BLaER1 treated with 17β-estradiol and CSF1 and Interleukin-3, amounts not matched to agents 10 nM and 100 nM (cell line): Measurements from ENCODE around the gene IRF9.

Source experiments
- H3K27ac ChIP-seq, 11 experiments: shearing (Covaris generic); formaldehyde crosslinking; 2 replicates each; pipeline ENCODE4 v1.8.1; 2022
- H3K27me3 ChIP-seq, 11 experiments: shearing (Covaris generic); formaldehyde crosslinking; 2 replicates each; pipeline ENCODE4 v1.8.1; 2022
- H3K36me3 ChIP-seq, 11 experiments: shearing (Covaris generic); formaldehyde crosslinking; 2 replicates each; pipeline ENCODE4 v1.8.1; 2022
- H3K4me1 ChIP-seq, 10 experiments: shearing (Covaris generic); formaldehyde crosslinking; 2 replicates each; pipeline ENCODE4 v1.8.1; 2022
- H3K4me2 ChIP-seq, 11 experiments: shearing (Covaris generic); formaldehyde crosslinking; 2 replicates each; pipeline ENCODE4 v1.8.1; 2022
- H3K4me3 ChIP-seq, 10 experiments: shearing (Covaris generic); formaldehyde crosslinking; 2 replicates each; pipeline ENCODE4 v1.8.1; 2022
- H3K9ac ChIP-seq, 11 experiments: shearing (Covaris generic); formaldehyde crosslinking; 2 replicates each; pipeline ENCODE4 v1.8.1; 2022
- H3K9me3 ChIP-seq, 11 experiments: shearing (Covaris generic); formaldehyde crosslinking; replicated peaks in 1 of 11; 2 replicates each; pipeline ENCODE4 v1.8.1; 2022
- H4K20me1 ChIP-seq, 11 experiments: shearing (Covaris generic); formaldehyde crosslinking; 2 replicates each; pipeline ENCODE4 v1.8.1; 2022
- Cebpa-rat ChIP-seq, 11 experiments: shearing (Covaris generic); IDR thresholded peaks; 2 replicates each; pipeline ENCODE4 v1.8.1; 2022

IRF9 gene

DNA sequence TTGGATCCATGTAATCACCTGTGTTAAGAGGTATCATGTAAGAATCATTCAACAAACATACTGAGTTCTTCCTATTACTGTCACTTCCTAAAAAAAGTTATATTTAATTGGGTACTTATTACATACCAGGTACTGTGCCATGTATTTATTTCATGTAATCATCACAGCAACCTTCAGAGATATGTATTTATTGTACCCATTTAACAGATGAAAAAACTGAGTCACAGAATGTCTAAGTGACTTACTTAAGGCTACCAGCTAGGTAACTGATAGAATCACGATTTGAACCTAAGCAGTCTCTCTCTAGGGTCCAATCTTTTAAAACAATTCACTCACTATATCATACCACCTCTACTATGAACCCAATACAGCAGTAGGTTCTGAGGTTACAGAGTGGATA, 16.6 kb upstream of the IRF9 start:
- peak overlapping the region in 10 of 11 experiments; percentile 85 to 98 (median 96); a peak in 20 of 22 replicates for H3K4me2 ChIP-seq
- H3K9ac ChIP-seq: no peak overlapping the region
- H3K4me3 ChIP-seq: peak overlapping the region in 3 of 10 experiments; percentile 46 to 99 (median 98); a peak in 3 of 20 replicates
- H3K4me1 ChIP-seq: peaks cover 64 to 69% (median 67%) of the 10 kb centered on the region in 10 experiments
- no peak for TF ChIP-seq Cebpa-rat (IDR thresholded peaks at IDR 0.05)
- peaks cover 24 to 51% (median 40%) of the 10 kb centered on the region in 11 experiments for H3K36me3 ChIP-seq
- peaks cover 0 to 59% (median 36%) of the 10 kb centered on the region in 11 experiments; a peak in 18 of 22 replicates for H4K20me1 ChIP-seq
- H3K9me3 ChIP-seq: no peaks in the 10 kb centered on the region
- no peaks in the 10 kb centered on the region for H3K27me3 ChIP-seq
- peak overlapping the region in 1 of 11 experiments; percentile 5; a peak in 1 of 22 replicates for H3K27ac ChIP-seq

DNA sequence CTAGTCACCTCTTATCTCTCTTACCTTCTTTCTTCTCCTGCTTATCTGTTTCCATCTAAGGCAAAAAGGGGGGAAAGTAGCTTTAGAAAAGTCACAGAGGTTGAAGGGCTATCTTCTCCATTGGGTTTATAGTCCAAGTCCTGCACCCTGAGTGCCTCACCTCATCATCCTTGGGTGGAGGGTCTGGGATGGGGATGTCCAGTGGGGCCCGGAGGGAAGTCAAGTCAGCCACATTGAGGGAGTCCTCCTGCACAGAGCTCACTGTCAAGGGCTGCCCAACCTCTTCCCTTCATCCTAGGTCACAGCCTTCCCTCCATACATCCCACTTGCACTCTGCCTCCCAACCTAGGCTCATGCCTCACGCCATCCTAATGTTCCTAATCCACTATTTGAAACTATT, 15.8 kb upstream of the IRF9 start:
- Histone ChIP-seq H3K9ac (peak overlapping the region in 9 of 11 experiments; percentile 89 to 96 (median 91); a peak in 19 of 22 replicates), H3K4me2 (peak overlapping the region; percentile 85 to 98 (median 95)), H3K9me3 (no peaks in the 10 kb centered on the region), H3K27ac (peak overlapping the region in 6 of 11 experiments; percentile 83 to 94 (median 88); a peak in 7 of 22 replicates), H3K36me3 (peaks cover 29 to 54% (median 44%) of the 10 kb centered on the region in 11 experiments), H4K20me1 (peaks cover 3 to 59% (median 39%) of the 10 kb centered on the region in 11 experiments; a peak in 18 of 22 replicates), H3K4me3 (peak overlapping the region; percentile 88 to 99 (median 92)), H3K27me3 (no peaks in the 10 kb centered on the region), H3K4me1 (peaks cover 59 to 66% (median 61%) of the 10 kb centered on the region in 10 experiments)
- no peak for TF ChIP-seq Cebpa-rat (IDR thresholded peaks at IDR 0.05)

DNA sequence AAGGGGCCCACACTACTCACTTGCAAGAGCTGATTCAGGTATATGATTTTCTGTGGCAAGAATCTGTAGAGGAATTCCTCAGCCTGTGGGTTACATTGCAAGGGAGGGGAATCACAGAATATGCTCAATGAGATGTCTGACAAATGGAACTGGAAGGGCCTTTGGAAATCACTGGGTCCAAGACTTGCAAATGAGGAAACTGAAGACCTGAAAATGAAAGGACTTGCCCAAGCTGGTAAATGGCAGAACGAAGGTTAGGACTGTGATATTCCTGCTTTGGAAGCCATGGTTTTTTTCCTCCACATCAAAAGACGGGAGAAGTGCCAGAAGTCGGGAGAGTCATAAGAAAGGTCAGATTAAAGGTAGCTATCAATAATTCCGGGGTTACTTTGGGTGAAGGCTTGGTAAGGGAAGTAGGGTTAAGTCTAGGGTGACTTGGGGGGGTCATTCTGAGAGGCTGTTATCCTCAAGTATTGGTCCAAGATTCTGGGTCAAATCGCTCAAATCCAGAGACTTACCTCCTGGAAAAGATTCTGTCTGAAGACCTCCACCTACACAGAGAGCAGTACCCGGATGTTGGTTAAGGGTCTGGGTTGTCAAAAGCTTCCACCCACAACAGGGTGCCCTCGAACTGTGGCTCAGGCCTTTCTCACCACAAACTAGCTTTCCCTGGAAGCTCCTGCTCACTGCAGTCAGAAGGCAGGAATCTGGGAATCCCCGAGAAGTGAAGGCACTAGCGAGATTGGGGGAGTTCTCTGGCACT, 15.2 kb upstream of the IRF9 start:
- H3K9ac ChIP-seq: peak overlapping the region; percentile 79 to 96 (median 90)
- no peak for TF ChIP-seq Cebpa-rat (IDR thresholded peaks at IDR 0.05)
- H3K27ac ChIP-seq: peak overlapping the region; percentile 27 to 94 (median 88); a peak in 21 of 22 replicates
- peaks cover 35 to 60% (median 51%) of the 10 kb centered on the region in 11 experiments for H3K36me3 ChIP-seq
- peaks cover 57 to 72% (median 59%) of the 10 kb centered on the region in 10 experiments for H3K4me1 ChIP-seq
- no peaks in the 10 kb centered on the region for H3K9me3 ChIP-seq
- H3K4me3 ChIP-seq: peak overlapping the region; percentile 88 to 99 (median 92)
- H3K27me3 ChIP-seq: no peaks in the 10 kb centered on the region
- H3K4me2 ChIP-seq: peak overlapping the region; percentile 85 to 98 (median 95)
- H4K20me1 ChIP-seq: peaks cover 4 to 59% (median 43%) of the 10 kb centered on the region in 11 experiments; a peak in 18 of 22 replicates

DNA sequence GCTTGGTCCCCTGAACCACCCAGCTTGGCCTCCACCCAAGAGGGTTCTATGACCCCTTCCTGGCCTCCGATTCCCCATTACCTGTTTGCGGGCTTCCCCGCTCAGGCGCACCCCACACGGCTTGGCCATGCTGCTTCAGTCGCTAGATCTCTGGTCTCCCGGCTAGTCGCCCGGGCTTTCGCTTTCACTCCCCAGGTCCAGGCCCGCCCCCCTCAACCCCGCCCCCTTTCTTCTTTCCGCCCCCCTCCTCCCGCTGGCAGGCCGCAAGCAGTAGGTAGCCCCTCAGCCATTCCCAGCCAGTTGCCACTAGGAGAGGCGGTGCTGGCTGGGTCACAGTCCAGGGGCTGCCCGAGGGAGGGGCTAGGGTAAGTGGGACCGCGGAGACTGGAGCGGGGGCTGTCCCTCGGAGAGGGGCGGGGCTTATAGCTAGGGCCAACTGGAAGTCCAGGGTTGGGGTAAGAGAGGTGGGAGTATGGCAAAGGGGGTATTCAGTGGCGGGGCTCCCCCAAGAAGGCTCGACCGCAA, 14.6 kb upstream of the IRF9 start, which contains the start of gene PSME2:
Gene PSME2 (minus strand): TSS at position 158 of the 525 bp plus-strand sequence. CDS start 29 bp downstream, at position 129.
- TF ChIP-seq Cebpa-rat (IDR thresholded peaks at IDR 0.05): no peak
- H3K4me3 ChIP-seq: peak within 1 kb of the TSS; percentile 88 to 99 (median 92)
- H3K4me2 ChIP-seq: peak within 1 kb of the TSS; percentile 95 to 100 (median 97)
- peak within 1 kb of the TSS; percentile 87 to 96 (median 90) for H3K9ac ChIP-seq
- peaks cover 4 to 63% (median 48%) of the 10 kb centered on the region in 11 experiments; a peak in 18 of 22 replicates for H4K20me1 ChIP-seq
- no peaks in the 10 kb centered on the region for H3K9me3 ChIP-seq
- H3K27ac ChIP-seq: peak within 1 kb of the TSS; percentile 57 to 94 (median 88)
- H3K4me1 ChIP-seq: peaks cover 57 to 74% (median 59%) of the 10 kb centered on the region in 10 experiments
- no peaks in the 10 kb centered on the region for H3K27me3 ChIP-seq
- H3K36me3 ChIP-seq: peaks cover 42 to 67% (median 57%) of the 10 kb centered on the region in 11 experiments

- Histone ChIP-seq H3K27ac (peak within 1 kb of the TSS; percentile 57 to 94 (median 88)), H3K4me1 (peaks cover 52 to 69% (median 54%) of the 10 kb centered on the region in 10 experiments), H3K27me3 (no peaks in the 10 kb centered on the region), H3K36me3 (peaks cover 48 to 73% (median 64%) of the 10 kb centered on the region in 11 experiments), H3K9ac (peak within 1 kb of the TSS; percentile 87 to 96 (median 90)), H3K9me3 (no peaks in the 10 kb centered on the region), H3K4me3 (peak within 1 kb of the TSS; percentile 88 to 99 (median 92)), H4K20me1 (peaks cover 4 to 68% (median 53%) of the 10 kb centered on the region in 11 experiments; a peak in 18 of 22 replicates), H3K4me2 (peak within 1 kb of the TSS; percentile 95 to 100 (median 97))
- TF ChIP-seq Cebpa-rat (IDR thresholded peaks at IDR 0.05): no peak
Measured at GRCh38 chr14:24146978-24147760, 13.9 kb upstream of the IRF9 start, which contains the start of gene RNF31. Gene RNF31 (plus strand): TSS chr14:24147498. CDS start chr14:24147699, 201 bp downstream.

GRCh38 chr14:24147761-24148428, 13.2 kb upstream of the IRF9 start:
- peak overlapping the region; percentile 91 to 100 (median 97) for H3K4me2 ChIP-seq
- H3K4me1 ChIP-seq: peaks cover 45 to 62% (median 47%) of the 10 kb centered on the region in 10 experiments
- no peaks in the 10 kb centered on the region for H3K27me3 ChIP-seq
- H3K27ac ChIP-seq: peak overlapping the region; percentile 57 to 94 (median 82)
- peaks cover 56 to 75% (median 67%) of the 10 kb centered on the region in 11 experiments for H3K36me3 ChIP-seq
- peaks cover 4 to 66% (median 53%) of the 10 kb centered on the region in 11 experiments; a peak in 18 of 22 replicates for H4K20me1 ChIP-seq
- no peak for TF ChIP-seq Cebpa-rat (IDR thresholded peaks at IDR 0.05)
- H3K4me3 ChIP-seq: peak overlapping the region; percentile 88 to 99 (median 92)
- H3K9ac ChIP-seq: peak overlapping the region; percentile 86 to 96 (median 90)
- no peaks in the 10 kb centered on the region for H3K9me3 ChIP-seq

DNA sequence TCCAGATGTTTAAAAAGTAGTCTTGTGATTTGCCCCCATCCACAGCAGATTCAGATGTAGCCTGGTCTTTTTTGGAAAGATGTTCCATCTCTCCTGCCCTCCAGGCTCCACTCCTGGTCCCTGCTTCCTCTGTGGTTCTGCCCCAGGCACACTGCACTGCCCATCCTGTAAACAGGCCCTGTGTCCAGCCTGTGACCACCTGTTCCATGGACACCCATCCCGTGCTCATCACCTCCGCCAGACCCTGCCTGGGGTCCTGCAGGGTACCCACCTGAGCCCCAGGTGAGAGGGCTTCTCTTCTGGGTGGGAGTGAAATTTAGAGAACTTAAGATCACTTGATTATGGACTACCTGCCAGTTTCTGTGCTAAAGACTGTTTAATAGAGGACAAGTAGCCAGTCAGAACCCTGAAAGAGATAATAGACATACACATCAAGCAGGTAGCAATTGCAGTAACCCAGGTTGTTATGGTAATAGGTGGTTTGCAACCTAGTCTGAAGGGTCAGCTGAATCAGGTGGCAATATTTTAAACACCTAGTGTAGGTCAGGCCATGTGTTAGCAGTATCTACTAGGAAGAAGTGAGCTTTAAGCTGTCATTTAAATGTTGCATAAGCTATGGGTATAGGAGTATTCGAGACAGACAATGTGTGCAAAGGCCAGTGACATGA, 11.6 kb upstream of the IRF9 start:
- H3K27ac ChIP-seq: no peak overlapping the region
- H3K4me2 ChIP-seq: peak overlapping the region in 9 of 11 experiments; percentile 91 to 100 (median 97); a peak in 14 of 22 replicates
- TF ChIP-seq Cebpa-rat (IDR thresholded peaks at IDR 0.05): no peak
- peaks cover 4 to 53% (median 41%) of the 10 kb centered on the region in 11 experiments; a peak in 18 of 22 replicates for H4K20me1 ChIP-seq
- peak overlapping the region in 10 of 11 experiments; percentile 27 to 96 (median 90); a peak in 14 of 22 replicates for H3K9ac ChIP-seq
- no peaks in the 10 kb centered on the region for H3K9me3 ChIP-seq
- H3K36me3 ChIP-seq: peaks cover 56 to 73% (median 63%) of the 10 kb centered on the region in 11 experiments
- H3K27me3 ChIP-seq: no peaks in the 10 kb centered on the region
- H3K4me3 ChIP-seq: no peak overlapping the region; a peak in 1 of 20 replicates
- peaks cover 30 to 50% (median 36%) of the 10 kb centered on the region in 10 experiments for H3K4me1 ChIP-seq
